ENCODE data around the gene LYPD6. TPM values are rescaled to one million over a fixed set of nuclear protein-coding genes. Genes with fewer than 3 reads are reported as not detected.
A peak's percentile ranks its signal among the peaks of the same experiment; 100 is the strongest.

The LYPD6 gene
- total RNA-seq, 2 donors from 2014 or later: 0.99 to 2.9 TPM

DNA sequence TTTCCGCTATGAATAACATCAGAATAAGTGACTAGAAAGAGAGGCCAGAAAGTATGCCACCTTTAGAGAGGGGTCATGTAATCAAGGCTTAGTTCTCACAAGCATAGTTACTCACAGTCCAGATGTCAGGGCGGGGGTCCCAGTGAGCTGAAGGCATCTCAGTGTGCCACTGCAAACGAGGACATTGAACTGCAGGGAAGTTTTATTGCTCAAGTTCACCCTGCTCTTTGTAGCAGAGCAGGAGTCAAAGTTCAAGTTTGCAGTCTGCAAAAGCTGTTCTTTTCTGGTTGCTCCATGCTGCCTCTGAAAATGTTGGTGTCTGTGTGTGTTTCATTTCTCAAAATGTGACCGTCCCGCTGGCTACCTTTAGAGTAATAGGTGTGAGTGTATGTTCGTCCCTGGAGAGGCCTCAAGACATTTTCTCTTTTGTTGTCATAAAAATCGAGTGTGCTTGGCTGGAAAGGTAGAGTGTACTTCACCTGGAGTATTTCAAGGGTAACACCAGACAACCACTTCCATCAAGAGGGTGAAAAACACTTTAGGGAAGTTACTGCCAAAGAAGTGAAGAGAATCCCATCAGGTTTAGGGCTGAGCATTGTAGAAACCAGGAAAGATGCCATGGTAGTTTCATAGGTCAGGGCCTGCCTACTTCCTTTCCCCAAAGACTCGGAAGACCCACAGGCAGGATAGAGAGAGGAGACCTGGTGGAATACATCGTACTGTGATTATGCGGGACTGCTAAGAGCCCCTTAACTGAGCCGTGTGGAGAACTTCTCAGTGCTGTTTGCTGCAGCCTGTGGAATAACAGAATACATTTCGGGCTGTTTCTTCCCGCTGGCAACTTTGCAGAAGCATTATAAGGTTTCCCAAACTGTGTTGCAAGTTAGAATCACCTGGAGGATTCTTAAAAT, 89.9 kb downstream of the LYPD6 start:
- ATAC-seq: no peak
- DNase-seq: no peak
- 83 to 85% methylated on average over 13 of the region's 13 CpGs for WGBS, 2 donors
- Histone ChIP-seq H3K27ac (no peak overlapping the region), H3K4me1 (peaks cover 6% of the 10 kb centered on the region), H3K27me3 (no peaks in the 10 kb centered on the region), H3K36me3 (replicated peaks in 1 of 2; ENCODE audit: insufficient read depth in 1 of 2, low read depth in 2 of 2) (no peaks in the 10 kb centered on the region), H3K4me3 (no peak overlapping the region), H3K9me3 (no peaks in the 10 kb centered on the region)
- TF ChIP-seq, protein P1, sequence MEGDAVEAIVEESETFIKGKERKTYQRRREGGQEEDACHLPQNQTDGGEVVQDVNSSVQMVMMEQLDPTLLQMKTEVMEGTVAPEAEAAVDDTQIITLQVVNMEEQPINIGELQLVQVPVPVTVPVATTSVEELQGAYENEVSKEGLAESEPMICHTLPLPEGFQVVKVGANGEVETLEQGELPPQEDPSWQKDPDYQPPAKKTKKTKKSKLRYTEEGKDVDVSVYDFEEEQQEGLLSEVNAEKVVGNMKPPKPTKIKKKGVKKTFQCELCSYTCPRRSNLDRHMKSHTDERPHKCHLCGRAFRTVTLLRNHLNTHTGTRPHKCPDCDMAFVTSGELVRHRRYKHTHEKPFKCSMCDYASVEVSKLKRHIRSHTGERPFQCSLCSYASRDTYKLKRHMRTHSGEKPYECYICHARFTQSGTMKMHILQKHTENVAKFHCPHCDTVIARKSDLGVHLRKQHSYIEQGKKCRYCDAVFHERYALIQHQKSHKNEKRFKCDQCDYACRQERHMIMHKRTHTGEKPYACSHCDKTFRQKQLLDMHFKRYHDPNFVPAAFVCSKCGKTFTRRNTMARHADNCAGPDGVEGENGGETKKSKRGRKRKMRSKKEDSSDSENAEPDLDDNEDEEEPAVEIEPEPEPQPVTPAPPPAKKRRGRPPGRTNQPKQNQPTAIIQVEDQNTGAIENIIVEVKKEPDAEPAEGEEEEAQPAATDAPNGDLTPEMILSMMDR (IDR thresholded peaks at IDR 0.05): no peak
- no peak for TF ChIP-seq POLR2A (IDR thresholded peaks at IDR 0.05)
- intact Hi-C loops (cut with DNase I): no loop called here

DNA sequence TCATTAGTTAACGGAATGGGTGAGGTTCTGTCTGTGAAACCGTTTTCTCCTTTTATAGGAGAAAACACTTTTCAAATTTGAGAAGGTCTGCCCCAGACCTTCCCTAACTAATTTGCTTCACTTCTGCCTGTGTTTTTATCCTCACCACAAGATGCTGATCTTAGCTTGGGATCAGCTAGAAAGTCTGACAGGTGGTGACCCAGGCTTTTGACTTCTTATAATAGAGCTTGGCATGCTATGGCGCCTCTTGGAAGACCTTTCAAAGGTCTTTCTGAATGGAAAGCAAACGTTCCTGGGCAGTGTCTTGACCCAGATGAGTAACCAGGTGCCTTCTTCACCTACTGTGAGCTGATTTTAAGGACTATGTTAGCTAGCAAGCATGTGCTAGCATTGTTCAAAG, 91.4 kb downstream of the LYPD6 start:
- Histone ChIP-seq H3K4me3 (no peak overlapping the region), H3K36me3 (replicated peaks in 1 of 2; ENCODE audit: insufficient read depth in 1 of 2, low read depth in 2 of 2) (no peaks in the 10 kb centered on the region), H3K9me3 (no peaks in the 10 kb centered on the region), H3K27me3 (no peaks in the 10 kb centered on the region), H3K27ac (peak overlapping the region in 1 of 4 donors; percentile 40), H3K4me1 (peaks cover 6% of the 10 kb centered on the region)
- TF ChIP-seq POLR2A (IDR thresholded peaks at IDR 0.05): no peak
- TF ChIP-seq, protein P1 (IDR thresholded peaks at IDR 0.05): no peak
- no peak for DNase-seq
- 73 to 76% methylated on average over 4 of the region's 4 CpGs for WGBS, 2 donors
- intact Hi-C loops (cut with DNase I): no loop called here
- ATAC-seq: no peak

DNA sequence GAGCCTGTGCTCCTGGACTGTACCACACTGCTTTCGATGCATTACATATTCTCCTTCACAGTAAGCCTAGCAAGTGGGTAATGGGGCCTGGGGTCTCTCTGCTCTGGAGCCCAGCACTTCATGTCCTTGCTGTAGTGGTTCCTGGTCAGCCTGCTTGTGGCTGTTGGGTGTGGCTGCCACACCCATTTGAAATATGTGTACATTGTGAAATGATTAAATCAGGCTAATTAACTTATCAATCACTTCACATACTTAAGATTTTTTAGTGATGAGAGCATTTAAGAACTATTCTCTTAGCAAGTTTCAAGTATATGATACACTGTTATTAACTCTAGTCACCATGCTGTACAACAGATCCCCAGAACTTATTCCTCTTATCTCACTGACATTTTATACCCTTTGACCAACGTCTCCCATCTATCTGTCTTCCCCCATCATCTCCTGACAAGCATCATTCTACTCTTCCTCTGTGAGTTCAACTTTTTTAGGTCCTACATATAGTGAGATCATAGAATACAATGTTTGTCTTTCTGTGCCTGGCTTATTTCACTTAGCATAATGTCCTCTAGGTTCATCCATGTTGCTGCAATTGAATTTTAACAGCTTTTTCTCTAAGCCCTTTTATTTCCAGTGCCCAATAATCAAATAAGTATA, 92.1 kb downstream of the LYPD6 start:
- DNase-seq: peak in 3 of 4 donors; percentile 7 to 48 (median 8)
- H3K27me3 ChIP-seq: no peaks in the 10 kb centered on the region
- intact Hi-C loops (cut with DNase I): no loop called here
- H3K27ac ChIP-seq: peak overlapping the region in 2 of 4 donors; percentile 17 to 40
- no peak overlapping the region for H3K4me3 ChIP-seq
- WGBS, 2 donors: 62 to 69% methylated on average over 2 of the region's 2 CpGs
- ATAC-seq: peak; percentile 79
- no peaks in the 10 kb centered on the region for H3K9me3 ChIP-seq
- TF ChIP-seq, protein P1 (IDR thresholded peaks at IDR 0.05): no peak
- TF ChIP-seq POLR2A (IDR thresholded peaks at IDR 0.05): no peak
- peaks cover 6% of the 10 kb centered on the region for H3K4me1 ChIP-seq
- H3K36me3 ChIP-seq (replicated peaks in 1 of 2; ENCODE audit: insufficient read depth in 1 of 2, low read depth in 2 of 2): no peaks in the 10 kb centered on the region

DNA sequence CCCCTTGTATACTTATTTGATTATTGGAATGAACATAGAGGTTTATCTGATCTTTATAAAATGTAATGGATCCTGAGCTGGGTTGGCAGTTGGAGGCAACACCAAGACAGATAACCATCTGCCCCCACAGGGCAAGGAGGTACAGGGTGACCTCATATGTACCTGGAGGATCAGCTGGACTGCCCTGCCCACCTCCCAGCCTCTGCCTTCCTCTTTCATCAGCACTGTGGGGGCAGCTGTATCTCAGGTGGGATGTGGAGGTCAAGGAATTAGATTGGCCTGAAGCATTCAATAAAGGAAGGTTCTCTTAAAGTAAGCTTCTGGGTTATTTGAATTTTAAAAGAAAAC, 92.6 kb downstream of the LYPD6 start:
- Histone ChIP-seq H3K4me1 (peaks cover 6% of the 10 kb centered on the region), H3K9me3 (no peaks in the 10 kb centered on the region), H3K27me3 (no peaks in the 10 kb centered on the region), H3K4me3 (no peak overlapping the region), H3K27ac (peak overlapping the region in 2 of 4 donors; percentile 17 to 40), H3K36me3 (replicated peaks in 1 of 2; ENCODE audit: insufficient read depth in 1 of 2, low read depth in 2 of 2) (no peaks in the 10 kb centered on the region)
- DNase-seq: no peak
- ATAC-seq: no peak
- TF ChIP-seq, protein P1 (IDR thresholded peaks at IDR 0.05): no peak
- TF ChIP-seq POLR2A (IDR thresholded peaks at IDR 0.05): no peak
- intact Hi-C loops (cut with DNase I): no loop called here

Data from body of pancreas (tissue), 4 donors.